HG02610 (cell line): ENCODE data around the gene HTN3.
"Not testable (repeated sequence)": the region's sequence is repeated elsewhere in the genome, so short reads cannot be mapped to it uniquely, and the experiment has no call there.

Experiments used
- ATAC-seq: cut with Tn5 transposase; IDR thresholded peaks from one replicate; pipeline ENCODE4 v1.9.1; 2021; ENCODE audit warnings: mild to moderate bottlenecking, moderate library complexity; ENCODE audit not compliant: unreplicated experiment

HTN3 gene

GRCh38 chr4:70028159-70028558 is at the start of gene HTN3:
Gene HTN3, plus strand, starts transcription at chr4:70028459. Its CDS starts 2,282 bp downstream, at chr4:70030741.
- ATAC-seq: not testable (repeated sequence)

- ATAC-seq: peak; percentile 75
These were observed 44.2 kb upstream of the HTN3 start for GRCh38 chr4:69984030-69984443.

GRCh38 chr4:69986663-69987062 is 41.6 kb upstream of the HTN3 start:
- ATAC-seq: no peak

- no peak for ATAC-seq
These were observed 37.2 kb upstream of the HTN3 start for GRCh38 chr4:69991016-69991415.

GRCh38 chr4:69994782-69995181 is 33.5 kb upstream of the HTN3 start:
- ATAC-seq: no peak

GRCh38 chr4:69995526-69996016 is 32.7 kb upstream of the HTN3 start, which contains the start of gene STATH:
Gene STATH, plus strand, starts transcription at chr4:69995966. Its CDS starts 2,472 bp downstream, at chr4:69998438.
- no peak for ATAC-seq

GRCh38 chr4:69999420-69999819 is 28.8 kb upstream of the HTN3 start:
- peak; percentile 89 for ATAC-seq

- no peak for ATAC-seq
These were observed 27.5 kb upstream of the HTN3 start for GRCh38 chr4:70000711-70001110.

GRCh38 chr4:70002507-70002906 is 25.8 kb upstream of the HTN3 start:
- no peak for ATAC-seq

- no peak for ATAC-seq
These were observed 19.5 kb upstream of the HTN3 start for GRCh38 chr4:70008771-70009170.

- ATAC-seq: not testable (repeated sequence)
These were observed 9.3 kb upstream of the HTN3 start for GRCh38 chr4:70019006-70019405.

GRCh38 chr4:70023218-70023617 is 5.0 kb upstream of the HTN3 start:
- no peak for ATAC-seq

- no peak for ATAC-seq
These were observed 1.2 kb upstream of the HTN3 start for GRCh38 chr4:70027011-70027410.

- not testable (repeated sequence) for ATAC-seq
These were observed 9.3 kb downstream of the HTN3 start for GRCh38 chr4:70037559-70037958.

- ATAC-seq: not testable (repeated sequence)
These were observed 11.7 kb downstream of the HTN3 start for GRCh38 chr4:70039928-70040327.

- ATAC-seq: no peak
These were observed 13.5 kb downstream of the HTN3 start for GRCh38 chr4:70041652-70042286.

- not testable (repeated sequence) for ATAC-seq
These were observed 21.9 kb downstream of the HTN3 start, which contains the start of gene HTN1 for GRCh38 chr4:70050138-70050537. Gene HTN1, plus strand, starts transcription at chr4:70050438. Its CDS starts 2,639 bp downstream, at chr4:70053077.

GRCh38 chr4:70056534-70056933 is 28.3 kb downstream of the HTN3 start:
- not testable (repeated sequence) for ATAC-seq

- ATAC-seq: no peak
These were observed 29.4 kb downstream of the HTN3 start for GRCh38 chr4:70057651-70058050.

- ATAC-seq: no peak
These were observed 30.9 kb downstream of the HTN3 start for GRCh38 chr4:70059149-70059548.

- ATAC-seq: peak; percentile 92
These were observed 33.7 kb downstream of the HTN3 start for GRCh38 chr4:70062000-70062399.

GRCh38 chr4:70080205-70080604 is 51.9 kb downstream of the HTN3 start:
- ATAC-seq: no peak
